ENCODE measurements around the gene FNDC1.

Gene FNDC1

DNA sequence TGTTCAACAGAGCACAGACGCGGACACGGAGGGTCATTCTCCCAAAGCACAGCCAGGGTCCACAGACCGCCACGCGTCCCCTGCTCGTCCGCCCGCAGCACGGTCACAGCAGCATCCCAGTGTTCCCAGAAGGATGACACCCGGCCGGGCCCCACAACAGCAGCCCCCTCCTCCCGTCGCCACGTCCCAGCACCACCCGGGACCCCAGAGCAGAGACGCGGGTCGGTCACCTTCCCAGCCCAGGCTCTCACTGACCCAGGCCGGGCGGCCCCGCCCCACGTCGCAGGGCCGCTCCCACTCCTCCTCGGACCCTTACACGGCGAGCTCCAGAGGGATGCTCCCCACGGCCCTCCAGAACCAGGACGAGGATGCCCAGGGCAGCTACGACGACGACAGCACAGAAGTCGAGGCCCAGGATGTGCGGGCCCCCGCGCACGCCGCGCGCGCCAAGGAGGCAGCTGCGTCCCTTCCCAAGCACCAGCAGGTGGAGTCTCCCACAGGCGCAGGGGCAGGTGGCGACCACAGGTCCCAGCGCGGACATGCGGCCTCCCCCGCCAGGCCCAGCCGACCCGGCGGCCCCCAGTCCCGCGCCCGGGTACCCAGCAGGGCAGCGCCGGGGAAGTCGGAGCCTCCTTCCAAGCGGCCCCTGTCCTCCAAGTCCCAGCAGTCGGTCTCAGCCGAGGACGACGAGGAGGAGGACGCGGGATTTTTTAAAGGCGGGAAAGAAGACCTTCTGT, 64.3 kb downstream of the FNDC1 start:
- Mint-ChIP-seq H3K27me3 (peaks cover 13% of the 10 kb centered on the region), H3K9me3 (no peaks in the 10 kb centered on the region), H3K36me3 (peaks cover 2% of the 10 kb centered on the region), H3K4me1 (peaks cover 3% of the 10 kb centered on the region), H3K4me3 (no peak overlapping the region), H3K27ac (no peak overlapping the region)
- DNase-seq (ENCODE audit: low spot score in 2 of 2), result no peak
- no peak for ATAC-seq (ENCODE audit: low read depth)

GRCh38 chr6:159234102-159234553, 64.9 kb downstream of the FNDC1 start:
- H3K36me3 Mint-ChIP-seq, result peaks cover 2% of the 10 kb centered on the region
- DNase-seq (ENCODE audit: low spot score in 2 of 2), result no peak
- H3K4me1 Mint-ChIP-seq, result peaks cover 3% of the 10 kb centered on the region
- H3K27ac Mint-ChIP-seq, result no peak overlapping the region
- ATAC-seq (ENCODE audit: low read depth), result no peak
- H3K4me3 Mint-ChIP-seq, result no peak overlapping the region
- H3K9me3 Mint-ChIP-seq, result no peaks in the 10 kb centered on the region
- peaks cover 13% of the 10 kb centered on the region for H3K27me3 Mint-ChIP-seq

- Mint-ChIP-seq H3K36me3 (peaks cover 2% of the 10 kb centered on the region), H3K9me3 (no peaks in the 10 kb centered on the region), H3K27ac (no peak overlapping the region), H3K4me1 (peaks cover 3% of the 10 kb centered on the region), H3K4me3 (no peak overlapping the region), H3K27me3 (peaks cover 17% of the 10 kb centered on the region)
- ATAC-seq (ENCODE audit: low read depth) (no peak), DNase-seq (ENCODE audit: low spot score in 2 of 2) (no peak)
These were observed 69.8 kb downstream of the FNDC1 start for GRCh38 chr6:159238920-159239558.

GRCh38 chr6:159249128-159249527, 79.9 kb downstream of the FNDC1 start:
- H3K4me1 Mint-ChIP-seq, result no peaks in the 10 kb centered on the region
- no peak overlapping the region for H3K4me3 Mint-ChIP-seq
- no peak overlapping the region for H3K27ac Mint-ChIP-seq
- DNase-seq (ENCODE audit: low spot score in 2 of 2), result no peak
- peaks cover 4% of the 10 kb centered on the region for H3K9me3 Mint-ChIP-seq
- no peak for ATAC-seq (ENCODE audit: low read depth)
- peaks cover 10% of the 10 kb centered on the region for H3K27me3 Mint-ChIP-seq
- H3K36me3 Mint-ChIP-seq, result no peaks in the 10 kb centered on the region

GRCh38 chr6:159249752-159250151, 80.6 kb downstream of the FNDC1 start:
- no peaks in the 10 kb centered on the region for H3K36me3 Mint-ChIP-seq
- ATAC-seq (ENCODE audit: low read depth) (no peak), DNase-seq (ENCODE audit: low spot score in 2 of 2) (no peak)
- H3K27ac Mint-ChIP-seq, result no peak overlapping the region
- H3K27me3 Mint-ChIP-seq, result peaks cover 12% of the 10 kb centered on the region
- H3K4me1 Mint-ChIP-seq, result no peaks in the 10 kb centered on the region
- peaks cover 4% of the 10 kb centered on the region for H3K9me3 Mint-ChIP-seq
- H3K4me3 Mint-ChIP-seq, result no peak overlapping the region

- H3K36me3 Mint-ChIP-seq, result no peaks in the 10 kb centered on the region
- H3K4me1 Mint-ChIP-seq, result no peaks in the 10 kb centered on the region
- H3K27me3 Mint-ChIP-seq, result peaks cover 12% of the 10 kb centered on the region
- ATAC-seq (ENCODE audit: low read depth) (no peak), DNase-seq (ENCODE audit: low spot score in 2 of 2) (no peak)
- peaks cover 2% of the 10 kb centered on the region for H3K9me3 Mint-ChIP-seq
- H3K27ac Mint-ChIP-seq, result no peak overlapping the region
- H3K4me3 Mint-ChIP-seq, result no peak overlapping the region
These were observed 81.4 kb downstream of the FNDC1 start for GRCh38 chr6:159250633-159251032.

DNA sequence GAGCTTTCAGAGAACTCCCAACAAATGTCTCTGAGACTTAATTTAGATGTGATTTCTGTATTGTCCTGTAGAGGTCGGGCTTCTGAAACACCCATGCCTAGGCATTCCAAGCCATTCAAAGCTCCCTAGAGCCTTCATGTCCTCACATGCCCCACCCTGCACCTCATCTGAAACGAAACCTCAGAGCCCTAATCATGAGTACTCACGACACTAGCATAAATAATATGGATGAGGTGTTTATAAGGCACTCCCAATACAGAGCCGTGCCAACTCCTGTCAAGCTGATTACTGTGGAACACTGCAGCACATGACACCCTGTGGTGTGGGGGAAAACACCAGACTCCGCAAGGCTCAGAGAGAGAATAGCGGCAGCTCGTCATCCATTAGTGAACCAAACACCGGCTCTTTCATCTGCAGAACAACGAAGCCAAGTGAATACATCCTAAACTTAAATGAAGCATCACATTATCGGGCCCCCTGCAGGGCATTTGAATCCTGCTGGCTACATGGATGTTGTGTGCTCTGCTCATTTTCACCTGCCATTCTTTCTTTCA, 83.8 kb downstream of the FNDC1 start:
- DNase-seq (ENCODE audit: low spot score in 2 of 2) (no peak), ATAC-seq (ENCODE audit: low read depth) (peak; percentile 42)
- Mint-ChIP-seq H3K27me3 (peaks cover 10% of the 10 kb centered on the region), H3K36me3 (no peaks in the 10 kb centered on the region), H3K4me1 (no peaks in the 10 kb centered on the region), H3K27ac (no peak overlapping the region), H3K9me3 (peaks cover 2% of the 10 kb centered on the region), H3K4me3 (no peak overlapping the region)

GRCh38 chr6:159254186-159254585, 85.0 kb downstream of the FNDC1 start:
- H3K9me3 Mint-ChIP-seq, result peaks cover 2% of the 10 kb centered on the region
- ATAC-seq (ENCODE audit: low read depth) (no peak), DNase-seq (ENCODE audit: low spot score in 2 of 2) (no peak)
- no peaks in the 10 kb centered on the region for H3K36me3 Mint-ChIP-seq
- no peaks in the 10 kb centered on the region for H3K4me1 Mint-ChIP-seq
- no peak overlapping the region for H3K4me3 Mint-ChIP-seq
- H3K27ac Mint-ChIP-seq, result no peak overlapping the region
- H3K27me3 Mint-ChIP-seq, result peaks cover 10% of the 10 kb centered on the region

DNA sequence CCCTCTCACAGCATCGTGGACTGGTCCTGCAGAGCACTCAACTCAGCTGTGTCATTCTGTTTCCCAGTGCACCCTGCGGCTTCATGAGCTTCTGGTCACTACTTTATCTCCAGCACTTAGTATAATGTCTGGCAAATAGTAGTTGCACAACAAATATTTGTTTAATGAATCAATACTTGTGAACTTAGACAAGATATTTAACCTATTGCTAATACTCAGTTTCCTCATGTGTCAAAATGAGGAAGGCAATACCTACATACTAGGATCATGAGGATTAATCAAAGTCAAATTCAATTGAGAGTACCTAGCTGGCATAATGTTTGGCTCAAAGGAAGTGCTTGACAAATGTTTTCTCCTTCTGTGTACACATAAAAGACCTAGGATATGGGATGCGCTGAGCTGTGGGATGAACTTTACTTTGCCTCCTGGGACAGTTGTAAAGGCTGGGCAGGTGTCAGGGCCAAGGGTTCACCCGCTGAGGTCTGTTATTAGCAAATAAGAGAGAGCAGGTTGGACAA, 86.3 kb downstream of the FNDC1 start:
- DNase-seq (ENCODE audit: low spot score in 2 of 2) (no peak), ATAC-seq (ENCODE audit: low read depth) (no peak)
- H3K27me3 Mint-ChIP-seq, result peaks cover 12% of the 10 kb centered on the region
- H3K4me1 Mint-ChIP-seq, result no peaks in the 10 kb centered on the region
- H3K36me3 Mint-ChIP-seq, result no peaks in the 10 kb centered on the region
- no peak overlapping the region for H3K27ac Mint-ChIP-seq
- peaks cover 2% of the 10 kb centered on the region for H3K9me3 Mint-ChIP-seq
- no peak overlapping the region for H3K4me3 Mint-ChIP-seq

- Mint-ChIP-seq H3K4me1 (no peaks in the 10 kb centered on the region), H3K4me3 (no peak overlapping the region), H3K27ac (no peak overlapping the region), H3K36me3 (no peaks in the 10 kb centered on the region), H3K27me3 (peaks cover 11% of the 10 kb centered on the region), H3K9me3 (peaks cover 2% of the 10 kb centered on the region)
- DNase-seq (ENCODE audit: low spot score in 2 of 2), result no peak
- ATAC-seq (ENCODE audit: low read depth), result no peak
These were observed 86.9 kb downstream of the FNDC1 start for GRCh38 chr6:159256128-159256527.

DNA sequence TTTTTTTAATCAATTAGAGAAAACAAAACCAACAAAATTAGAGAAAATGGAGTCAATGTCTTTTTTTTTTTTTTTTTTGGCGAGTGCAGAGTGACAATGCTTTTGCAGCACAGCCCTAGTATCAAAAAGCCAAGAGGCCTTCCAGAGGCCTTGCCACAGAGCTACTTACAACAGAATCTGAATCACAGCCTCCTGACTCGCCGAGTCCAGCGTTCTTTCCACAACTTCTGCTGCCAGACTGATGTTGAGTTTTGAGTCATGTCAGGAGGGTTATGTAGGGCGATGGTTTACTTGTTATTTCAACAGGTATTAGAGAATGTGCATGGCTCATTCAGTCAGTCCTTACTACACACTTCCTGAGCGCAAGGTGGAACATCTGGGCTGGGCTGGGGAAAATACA, 88.6 kb downstream of the FNDC1 start:
- Mint-ChIP-seq H3K4me3 (no peak overlapping the region), H3K4me1 (no peaks in the 10 kb centered on the region), H3K9me3 (peaks cover 2% of the 10 kb centered on the region), H3K36me3 (no peaks in the 10 kb centered on the region), H3K27ac (no peak overlapping the region), H3K27me3 (peaks cover 6% of the 10 kb centered on the region)
- DNase-seq (ENCODE audit: low spot score in 2 of 2), result no peak
- ATAC-seq (ENCODE audit: low read depth), result no peak

GRCh38 chr6:159259441-159260125, 90.4 kb downstream of the FNDC1 start:
- no peaks in the 10 kb centered on the region for H3K4me1 Mint-ChIP-seq
- no peaks in the 10 kb centered on the region for H3K36me3 Mint-ChIP-seq
- no peak overlapping the region for H3K4me3 Mint-ChIP-seq
- H3K9me3 Mint-ChIP-seq, result peaks cover 2% of the 10 kb centered on the region
- DNase-seq (ENCODE audit: low spot score in 2 of 2) (no peak), ATAC-seq (ENCODE audit: low read depth) (no peak)
- no peak overlapping the region for H3K27ac Mint-ChIP-seq
- H3K27me3 Mint-ChIP-seq, result peaks cover 8% of the 10 kb centered on the region

DNA sequence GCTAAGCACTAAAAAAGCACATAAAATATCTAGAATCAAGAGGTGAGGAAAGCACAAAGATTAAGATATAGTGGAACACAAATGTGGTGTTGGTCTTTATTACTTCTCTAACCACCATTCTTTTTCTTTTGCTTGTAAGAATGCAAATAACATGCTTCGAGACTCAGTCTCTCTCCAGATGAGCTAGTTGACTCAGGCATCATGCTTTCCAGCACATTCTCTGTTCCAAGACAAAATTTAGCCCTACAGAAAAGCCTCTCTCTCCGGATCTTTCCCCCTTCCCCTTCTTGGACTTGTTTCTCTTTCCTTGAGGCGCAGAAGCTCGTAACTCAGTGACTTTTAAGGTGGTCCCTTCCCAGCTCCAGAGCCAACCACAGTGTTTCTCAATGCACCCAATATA, 91.0 kb downstream of the FNDC1 start:
- ATAC-seq (ENCODE audit: low read depth), result no peak
- H3K4me1 Mint-ChIP-seq, result no peaks in the 10 kb centered on the region
- no peak overlapping the region for H3K4me3 Mint-ChIP-seq
- no peak for DNase-seq (ENCODE audit: low spot score in 2 of 2)
- H3K9me3 Mint-ChIP-seq, result no peaks in the 10 kb centered on the region
- H3K36me3 Mint-ChIP-seq, result no peaks in the 10 kb centered on the region
- peaks cover 5% of the 10 kb centered on the region for H3K27me3 Mint-ChIP-seq
- H3K27ac Mint-ChIP-seq, result no peak overlapping the region

DNA sequence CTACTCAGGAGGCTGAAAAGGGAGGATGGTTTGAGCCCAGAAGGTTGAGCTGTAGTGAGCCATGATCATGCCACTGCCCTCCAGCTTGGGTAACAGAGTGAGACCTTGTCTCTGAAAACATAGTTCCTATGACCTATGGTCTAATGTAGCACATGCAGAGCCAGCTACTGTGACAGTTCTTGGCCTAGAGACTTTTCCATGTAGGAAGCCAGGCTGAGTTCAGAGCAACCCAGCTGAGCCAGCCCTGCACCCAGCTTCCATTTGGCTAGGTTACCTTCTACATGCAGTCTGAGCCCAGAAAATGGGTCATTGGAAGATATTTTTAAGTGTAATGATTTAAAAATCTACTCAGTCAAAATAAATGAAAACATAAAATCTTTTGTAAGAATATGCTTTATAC, 92.8 kb downstream of the FNDC1 start:
- Mint-ChIP-seq H3K4me3 (no peak overlapping the region), H3K4me1 (no peaks in the 10 kb centered on the region), H3K36me3 (no peaks in the 10 kb centered on the region), H3K27ac (no peak overlapping the region), H3K27me3 (peaks cover 5% of the 10 kb centered on the region), H3K9me3 (no peaks in the 10 kb centered on the region)
- no peak for ATAC-seq (ENCODE audit: low read depth)
- no peak for DNase-seq (ENCODE audit: low spot score in 2 of 2)
